A549 (cell line): Measurements from ENCODE around the gene TSGA10. TPM values are rescaled to one million over a fixed set of nuclear protein-coding genes. Genes with fewer than 3 reads are reported as not detected.

Experiments used
- ATAC-seq, 2 experiments: fragments of 200-7000 bp in 1 of 2; fragments of >200 bp in 1 of 2; cut with Nextera tagmentation in 1 of 2; cut with Tn5 transposase in 1 of 2; 3 replicates each; pipeline versions ENCODE4 v1.8.0 to v1.9.1; 2018 to 2020; ENCODE audit warnings: mild to moderate bottlenecking in 1 of 2, moderate library complexity in 1 of 2
- CTCF ChIA-PET: fragments of 300-600 bp; sonication (Branson Sonifier 250); formaldehyde crosslinking; extraction: SDS; loops from one replicate; lab custom pipeline; 2021; ENCODE audit warnings: antibody characterized with exemption, inconsistent platforms; lab: Yijun Ruan, JAX
- POLR2A ChIA-PET: fragments of 350-600 bp; formaldehyde crosslinking; extraction: SDS; loops from one replicate; lab custom pipeline; 2021; ENCODE audit warnings: antibody characterized with exemption, inconsistent platforms; lab: Yijun Ruan, JAX
- DNase-seq, 2 experiments: peaks; one replicate each; pipeline versions ENCODE4 v3.0.0 to v3.0.0-alpha.2; 2011 to 2016; ENCODE audit warnings: low read depth in 1 of 2, low spot score in 1 of 2
- FAIRE-seq: peaks from 2 replicates; lab custom pipeline; 2011; peaks lifted over from hg19 to GRCh38; lab: Jason Lieb, UNC
- H3K27ac ChIP-seq, 2 experiments: fragments of >200 bp; sonication (Bioruptor Twin); formaldehyde crosslinking; 3 replicates each; pipeline ENCODE4 v1.5.1; 2016 to 2017
- H3K4me1 ChIP-seq: fragments of >200 bp; sonication (Bioruptor Twin); formaldehyde crosslinking; 3 replicates; pipeline ENCODE4 v1.6.1; 2016
- H3K4me2 ChIP-seq: fragments of >200 bp; sonication (Bioruptor Twin); formaldehyde crosslinking; 3 replicates; pipeline ENCODE4 v1.6.1; 2016
- H3K4me3 ChIP-seq: fragments of >200 bp; sonication (Bioruptor Twin); formaldehyde crosslinking; 3 replicates; pipeline ENCODE4 v1.5.1; 2016
- H3K9me3 ChIP-seq: fragments of >200 bp; sonication (Bioruptor Twin); formaldehyde crosslinking; 3 replicates; pipeline ENCODE4 v1.6.1; 2016
- ATOH8 ChIP-seq: fragments of 250-450 bp; sonication (Bioruptor Pico); IDR thresholded peaks from 2 replicates; pipeline ENCODE4 v1.5.0; 2020; ENCODE audit warnings: low read depth, mild to moderate bottlenecking, moderate library complexity
- BHLHE40 ChIP-seq: IDR thresholded peaks from 2 replicates; pipeline ENCODE4 v1.6.1; 2012; ENCODE audit warnings: low read depth, low read length, inconsistent platforms
- CEBPB ChIP-seq, 2 experiments: fragments of >200 bp in 1 of 2; sonication (Bioruptor Twin) in 1 of 2; formaldehyde crosslinking in 1 of 2; IDR thresholded peaks; 2 replicates each; pipeline ENCODE4 v1.6.1; 2012 to 2016
- EHMT2 ChIP-seq: fragments of 200-600 bp; sonication (generic); IDR thresholded peaks from 2 replicates; pipeline ENCODE4 v1.6.1; 2016; ENCODE audit warnings: antibody characterized with exemption, low read depth, mild to moderate bottlenecking, moderate library complexity
- ELK1 ChIP-seq: fragments of 150-350 bp; IDR thresholded peaks from 2 replicates; pipeline ENCODE4 v1.6.1; 2014; ENCODE audit warnings: low read depth, mild to moderate bottlenecking, low read length
- ESRRA ChIP-seq: fragments of 150-350 bp; IDR thresholded peaks from 2 replicates; pipeline ENCODE4 v1.6.1; 2014; ENCODE audit warnings: mild to moderate bottlenecking, low read length, borderline replicate concordance
- FOSB ChIP-seq: fragments of 250-450 bp; sonication (Bioruptor Pico); IDR thresholded peaks from 2 replicates; pipeline ENCODE4 v1.5.0; 2020; ENCODE audit warnings: mild to moderate bottlenecking, moderate library complexity
- FOSL2 ChIP-seq, 2 experiments: fragments of 450-650 bp in 1 of 2; fragments of >200 bp in 1 of 2; sonication (Bioruptor Twin) in 1 of 2; formaldehyde crosslinking; IDR thresholded peaks; 2 replicates each; pipeline versions ENCODE4 v1.5.0 to v1.6.1; 2016 to 2020; ENCODE audit warnings: mild to moderate bottlenecking in 1 of 2, moderate library complexity in 1 of 2
- FOXS1 ChIP-seq: fragments of 250-450 bp; sonication (Bioruptor Pico); IDR thresholded peaks from 2 replicates; pipeline ENCODE4 v1.5.0; 2020; ENCODE audit warnings: mild to moderate bottlenecking, moderate library complexity
- GATA3 ChIP-seq: IDR thresholded peaks from 2 replicates; pipeline ENCODE4 v1.6.1; 2012; ENCODE audit warnings: borderline replicate concordance
- HES2 ChIP-seq: fragments of >200 bp; sonication (Bioruptor Twin); formaldehyde crosslinking; IDR thresholded peaks from 2 replicates; pipeline ENCODE4 v1.6.1; 2016
- HOXA7 ChIP-seq: fragments of 250-450 bp; sonication (Bioruptor Pico); IDR thresholded peaks from 2 replicates; pipeline ENCODE4 v1.5.0; 2020; ENCODE audit warnings: mild to moderate bottlenecking, moderate library complexity
- HOXB5 ChIP-seq: fragments of 250-450 bp; sonication (Bioruptor Pico); IDR thresholded peaks from 2 replicates; pipeline ENCODE4 v1.5.0; 2020; ENCODE audit warnings: mild to moderate bottlenecking, moderate library complexity
- JUN ChIP-seq, 2 experiments: fragments of >200 bp; sonication (Bioruptor Twin); formaldehyde crosslinking; IDR thresholded peaks; 2 replicates in 1 of 2; 3 replicates in 1 of 2; pipeline ENCODE4 v1.6.1; 2016 to 2017
- JUNB ChIP-seq: fragments of >200 bp; sonication (Bioruptor Twin); formaldehyde crosslinking; IDR thresholded peaks from 2 replicates; pipeline ENCODE4 v1.6.1; 2016
- KDM5A ChIP-seq: fragments of 200-600 bp; sonication (generic); IDR thresholded peaks from 2 replicates; pipeline ENCODE4 v1.6.1; 2016; ENCODE audit warnings: antibody characterized with exemption, mild to moderate bottlenecking
- MAFK ChIP-seq: fragments of 450-650 bp; IDR thresholded peaks from 2 replicates; pipeline ENCODE4 v1.6.1; 2014; ENCODE audit not compliant: partially characterized antibody
- MAX ChIP-seq: IDR thresholded peaks from 2 replicates; pipeline ENCODE4 v1.6.1; 2012
- MAZ ChIP-seq: fragments of 150-350 bp; IDR thresholded peaks from 2 replicates; pipeline ENCODE4 v1.6.1; 2014; ENCODE audit warnings: antibody characterized with exemption, low read depth, low read length, borderline replicate concordance
- MYC ChIP-seq: IDR thresholded peaks from 2 replicates; pipeline ENCODE4 v1.6.1; 2012; ENCODE audit warnings: mild to moderate bottlenecking, inconsistent platforms, low read length, improper control_type of control experiment, borderline replicate concordance
- NFE2L2 ChIP-seq: fragments of 150-350 bp; conservative IDR thresholded peaks from 2 replicates; pipeline ENCODE4 v1.6.1; 2014; ENCODE audit warnings: low read length
- NPAS2 ChIP-seq: fragments of 250-450 bp; sonication (Bioruptor Pico); IDR thresholded peaks from 2 replicates; pipeline ENCODE4 v1.8.0; 2022; ENCODE audit warnings: mild to moderate bottlenecking, moderate library complexity, borderline replicate concordance
- PBX3 ChIP-seq: IDR thresholded peaks from 2 replicates; pipeline ENCODE4 v1.6.1; 2012
- REST ChIP-seq: fragments of 200-600 bp; sonication (generic); IDR thresholded peaks from 2 replicates; pipeline ENCODE4 v1.6.1; 2016; ENCODE audit warnings: antibody characterized with exemption, mild to moderate bottlenecking, moderate library complexity
- RNF2 ChIP-seq: fragments of 200-600 bp; sonication (generic); IDR thresholded peaks from 2 replicates; pipeline ENCODE4 v1.6.1; 2016; ENCODE audit warnings: low read depth, mild to moderate bottlenecking, antibody characterized with exemption, moderate library complexity, borderline replicate concordance
- TFCP2L1 ChIP-seq: fragments of 250-450 bp; sonication (Bioruptor Pico); IDR thresholded peaks from 2 replicates; pipeline ENCODE4 v1.5.0; 2021; ENCODE audit warnings: mild to moderate bottlenecking
- ZFP36 ChIP-seq: fragments of 450-650 bp; IDR thresholded peaks from 2 replicates; pipeline ENCODE4 v1.6.1; 2014; ENCODE audit warnings: borderline replicate concordance; ENCODE audit not compliant: partially characterized antibody
- WGBS: methylation state at CpG from one replicate; pipeline ENCODE4 v1.1.6; 2017; ENCODE audit errors: missing lambda C conversion rate; 5-methylcytosine and 5-hydroxymethylcytosine counted together
- polyA plus RNA-seq, 4 experiments: library from polyadenylated mRNA; depleted of rRNA in 3 of 4; stranded (reverse); fragments of >200 nt; fragmentation: RNase III in 1 of 4; extraction: RNeasy Plus Mini Kit Qiagen cat#74134 plus additional on column Dnase treatment in 1 of 4; gene quantifications; 2 replicates in 3 of 4; 3 replicates in 1 of 4; pipeline ENCODE4 v1.2.3, GENCODE V29; 2011 to 2017

TSGA10 gene
- polyA plus RNA-seq, 2 of the 4 experiments (the other 2 are of a cell fraction), result 4.2 to 4.3 TPM

GRCh38 chr2:99201959-99202678 lies 47.4 kb upstream of the TSGA10 start:
- ChIA-PET POLR2A (no interaction called here), CTCF (no interaction called here)
- DNase-seq (no peak), ATAC-seq (peak in 1 of 2 experiments; percentile 57; a peak in 3 of 6 replicates), FAIRE-seq (no peak)
- H3K4me3 ChIP-seq, result no peak overlapping the region
- H3K4me2 ChIP-seq, result no peak overlapping the region
- 78% methylated on average over 4 of the region's 4 CpGs for WGBS
- TF ChIP-seq GATA3 (no peak), HES2 (no peak), CEBPB (IDR thresholded peaks at IDR 0.05) (no peak), JUN (IDR thresholded peaks at IDR 0.05) (no peak), NFE2L2 (no peak), FOXS1 (no peak), ZFP36 (no peak), MAZ (no peak), BHLHE40 (no peak), FOSL2 (IDR thresholded peaks at IDR 0.05) (no peak), FOSL2 (CRISPR knock-in tag; IDR thresholded peaks at IDR 0.05) (no peak), ATOH8 (CRISPR knock-in tag) (no peak), PBX3 (no peak)
- no peaks in the 10 kb centered on the region for H3K9me3 ChIP-seq
- H3K4me1 ChIP-seq, result peaks cover 9% of the 10 kb centered on the region; the same call in 2 of the 3 replicates
- no peak overlapping the region for H3K27ac ChIP-seq

GRCh38 chr2:99200076-99200800 lies 45.5 kb upstream of the TSGA10 start:
- DNase-seq (no peak), ATAC-seq (no peak; a peak in 1 of 6 replicates), FAIRE-seq (no peak)
- Histone ChIP-seq H3K27ac (no peak overlapping the region), H3K4me2 (no peak overlapping the region), H3K4me3 (no peak overlapping the region), H3K9me3 (no peaks in the 10 kb centered on the region), H3K4me1 (peaks cover 2% of the 10 kb centered on the region; the same call in 1 of the 3 replicates)
- CTCF ChIA-PET, result interaction anchor here (0.5 to 1.0 kb wide), 3 partner anchors 9 to 363 kb away, joined by 3 to 4 read pairs (median 3); partner anchors contain the start of genes EIF5B and TXNDC9
- POLR2A ChIA-PET, result interaction anchor here (0.5 kb wide), 1 partner anchor 62 kb away, joined by 4 read pairs; no protein-coding TSS in a partner anchor
- WGBS, result 92% methylated on average over 6 of the region's 7 CpGs
- TF ChIP-seq MAX, result no peak
- TF ChIP-seq REST, result no peak
- no peak for TF ChIP-seq EHMT2
- TF ChIP-seq CEBPB (IDR thresholded peaks at IDR 0.05), result no peak
- TF ChIP-seq ELK1, result no peak
- no peak for TF ChIP-seq FOSB (CRISPR knock-in tag)
- TF ChIP-seq MYC, result no peak
- TF ChIP-seq ZFP36, result no peak
- TF ChIP-seq NPAS2, result no peak
- TF ChIP-seq TFCP2L1 (CRISPR knock-in tag), result no peak
- no peak for TF ChIP-seq HOXB5 (CRISPR knock-in tag)
- TF ChIP-seq RNF2, result no peak
- no peak for TF ChIP-seq MAFK
- no peak for TF ChIP-seq KDM5A
- TF ChIP-seq HOXA7 (CRISPR knock-in tag), result no peak
- TF ChIP-seq ESRRA, result no peak
- no peak for TF ChIP-seq NFE2L2
- TF ChIP-seq JUNB, result no peak
